ENCODE data around the gene ADD1. TPM values are rescaled to one million over a fixed set of nuclear protein-coding genes. Genes with fewer than 3 reads are reported as not detected.

The ADD1 gene
- total and polyA plus RNA-seq, 7 experiments from 2014 or later: 152 to 300 (median 260) TPM

GRCh38 chr4:2822461-2823300, 21.0 kb upstream of the ADD1 start:
- CTCF ChIA-PET: no interaction called here
- Mint-ChIP-seq H3K27me3 (no peaks in the 10 kb centered on the region), H3K4me1 (peaks cover 11 to 24% (median 18%) of the 10 kb centered on the region in 7 donors), H3K9me3 (peaks cover 0 to 3% (median 0%) of the 10 kb centered on the region in 11 donors), H3K4me3 (no peak overlapping the region), H3K36me3 (peaks cover 3 to 24% (median 12%) of the 10 kb centered on the region in 5 donors), H3K27ac (peak overlapping the region in 3 of 9 donors; percentile 8 to 42 (median 17))
- H3K36me3 ChIP-seq (ENCODE audit: control insufficient read depth in 2 of 3, insufficient read depth in 3 of 3, low read length in 3 of 3): peaks cover 4 to 61% (median 10%) of the 10 kb centered on the region in 3 experiments
- POLR2A ChIA-PET: interaction anchor here (1.1 kb wide), 1 partner anchor 11 kb away, joined by 3 read pairs; no protein-coding TSS in a partner anchor
- H3K4me3 ChIP-seq (ENCODE audit: low read length): no peak overlapping the region
- no peak for ATAC-seq
- intact Hi-C loops (cut with micrococcal nuclease): no loop called here
- no peaks in the 10 kb centered on the region for H3K27me3 ChIP-seq (ENCODE audit: control insufficient read depth in 2 of 2, insufficient read depth in 2 of 2, low read length in 2 of 2)
- peak overlapping the region; percentile 11 for H3K27ac ChIP-seq (ENCODE audit: low read depth, low read length)
- peaks cover 3 to 12% of the 10 kb centered on the region in 2 donors for H3K4me1 ChIP-seq (ENCODE audit: control insufficient read depth in 2 of 2, insufficient read depth in 2 of 2, low read length in 2 of 2)
- no peak for DNase-seq
- no peaks in the 10 kb centered on the region for H3K9me3 ChIP-seq (ENCODE audit: control insufficient read depth in 2 of 3, low read length in 3 of 3)

GRCh38 chr4:2823301-2823670, 20.4 kb upstream of the ADD1 start:
- Mint-ChIP-seq H3K9me3 (peaks cover 0 to 3% (median 0%) of the 10 kb centered on the region in 11 donors), H3K4me3 (no peak overlapping the region), H3K27ac (peak overlapping the region in 1 of 9 donors; percentile 42), H3K36me3 (peaks cover 3 to 24% (median 12%) of the 10 kb centered on the region in 5 donors), H3K27me3 (no peaks in the 10 kb centered on the region), H3K4me1 (peaks cover 11 to 24% (median 18%) of the 10 kb centered on the region in 7 donors)
- POLR2A ChIA-PET: interaction anchor here (1.1 kb wide), 1 partner anchor 11 kb away, joined by 3 read pairs; no protein-coding TSS in a partner anchor
- Histone ChIP-seq H3K4me1 (ENCODE audit: control insufficient read depth in 2 of 2, insufficient read depth in 2 of 2, low read length in 2 of 2) (peaks cover 0 to 11% of the 10 kb centered on the region in 2 donors), H3K27me3 (ENCODE audit: control insufficient read depth in 2 of 2, insufficient read depth in 2 of 2, low read length in 2 of 2) (no peaks in the 10 kb centered on the region), H3K9me3 (ENCODE audit: control insufficient read depth in 2 of 3, low read length in 3 of 3) (no peaks in the 10 kb centered on the region), H3K27ac (ENCODE audit: low read depth, low read length) (peak overlapping the region; percentile 11), H3K36me3 (ENCODE audit: control insufficient read depth in 2 of 3, insufficient read depth in 3 of 3, low read length in 3 of 3) (peaks cover 9 to 67% (median 10%) of the 10 kb centered on the region in 3 experiments), H3K4me3 (ENCODE audit: low read length) (no peak overlapping the region)
- ATAC-seq (no peak), DNase-seq (no peak)
- CTCF ChIA-PET: interaction anchor here (0.5 kb wide), 1 partner anchor 1002 kb away, joined by 3 read pairs; no protein-coding TSS in a partner anchor
- intact Hi-C loops (cut with micrococcal nuclease): no loop called here

GRCh38 chr4:2823671-2824328, 19.8 kb upstream of the ADD1 start:
- H3K27me3 ChIP-seq (ENCODE audit: control insufficient read depth in 2 of 2, insufficient read depth in 2 of 2, low read length in 2 of 2): no peaks in the 10 kb centered on the region
- no peaks in the 10 kb centered on the region for H3K27me3 Mint-ChIP-seq
- H3K4me1 Mint-ChIP-seq: peaks cover 11 to 24% (median 17%) of the 10 kb centered on the region in 7 donors
- POLR2A ChIA-PET: interaction anchor here (1.1 kb wide), 1 partner anchor 12 kb away, joined by 3 read pairs; no protein-coding TSS in a partner anchor
- peaks cover 0 to 10% of the 10 kb centered on the region in 2 donors for H3K4me1 ChIP-seq (ENCODE audit: control insufficient read depth in 2 of 2, insufficient read depth in 2 of 2, low read length in 2 of 2)
- H3K27ac Mint-ChIP-seq: no peak overlapping the region
- CTCF ChIA-PET: interaction anchor here (0.5 kb wide), 1 partner anchor 1003 kb away, joined by 3 read pairs; no protein-coding TSS in a partner anchor
- no peaks in the 10 kb centered on the region for H3K9me3 ChIP-seq (ENCODE audit: control insufficient read depth in 2 of 3, low read length in 3 of 3)
- H3K4me3 Mint-ChIP-seq: no peak overlapping the region
- intact Hi-C loops (cut with micrococcal nuclease): no loop called here
- DNase-seq (no peak), ATAC-seq (peak; percentile 37)
- no peak overlapping the region for H3K27ac ChIP-seq (ENCODE audit: low read depth, low read length)
- H3K36me3 Mint-ChIP-seq: peaks cover 4 to 29% (median 13%) of the 10 kb centered on the region in 5 donors
- no peak overlapping the region for H3K4me3 ChIP-seq (ENCODE audit: low read length)
- H3K9me3 Mint-ChIP-seq: peaks cover 0 to 3% (median 0%) of the 10 kb centered on the region in 11 donors
- H3K36me3 ChIP-seq (ENCODE audit: control insufficient read depth in 2 of 3, insufficient read depth in 3 of 3, low read length in 3 of 3): peaks cover 9 to 72% (median 10%) of the 10 kb centered on the region in 3 experiments

- ATAC-seq: no peak
- no peak overlapping the region for H3K27ac ChIP-seq (ENCODE audit: low read depth, low read length)
- intact Hi-C loops (cut with micrococcal nuclease): no loop called here
- CTCF ChIA-PET: no interaction called here
- H3K27ac Mint-ChIP-seq: no peak overlapping the region
- peaks cover 0 to 4% of the 10 kb centered on the region in 2 donors for H3K4me1 ChIP-seq (ENCODE audit: control insufficient read depth in 2 of 2, insufficient read depth in 2 of 2, low read length in 2 of 2)
- no peak overlapping the region for H3K4me3 ChIP-seq (ENCODE audit: low read length)
- no peak for DNase-seq
- H3K4me1 Mint-ChIP-seq: peaks cover 10 to 22% (median 12%) of the 10 kb centered on the region in 7 donors
- H3K4me3 Mint-ChIP-seq: no peak overlapping the region
- no peaks in the 10 kb centered on the region for H3K27me3 Mint-ChIP-seq
- no peaks in the 10 kb centered on the region for H3K9me3 ChIP-seq (ENCODE audit: control insufficient read depth in 2 of 3, low read length in 3 of 3)
- peaks cover 0 to 3% (median 0%) of the 10 kb centered on the region in 11 donors for H3K9me3 Mint-ChIP-seq
- H3K27me3 ChIP-seq (ENCODE audit: control insufficient read depth in 2 of 2, insufficient read depth in 2 of 2, low read length in 2 of 2): no peaks in the 10 kb centered on the region
- POLR2A ChIA-PET: no interaction called here
- peaks cover 7 to 30% (median 13%) of the 10 kb centered on the region in 5 donors for H3K36me3 Mint-ChIP-seq
- H3K36me3 ChIP-seq (ENCODE audit: control insufficient read depth in 2 of 3, insufficient read depth in 3 of 3, low read length in 3 of 3): peaks cover 9 to 78% (median 10%) of the 10 kb centered on the region in 3 experiments
Measured at GRCh38 chr4:2824329-2824835, 19.3 kb upstream of the ADD1 start.

- no peak for DNase-seq
- Mint-ChIP-seq H3K27me3 (no peaks in the 10 kb centered on the region), H3K27ac (peak overlapping the region in 2 of 9 donors; percentile 25 to 36), H3K4me3 (no peak overlapping the region), H3K9me3 (peaks cover 0 to 3% (median 0%) of the 10 kb centered on the region in 11 donors), H3K4me1 (peaks cover 4 to 18% (median 7%) of the 10 kb centered on the region in 7 donors), H3K36me3 (peaks cover 7 to 30% (median 13%) of the 10 kb centered on the region in 5 donors)
- no peak for ATAC-seq
- CTCF ChIA-PET: no interaction called here
- Histone ChIP-seq H3K27me3 (ENCODE audit: control insufficient read depth in 2 of 2, insufficient read depth in 2 of 2, low read length in 2 of 2) (no peaks in the 10 kb centered on the region), H3K27ac (ENCODE audit: low read depth, low read length) (no peak overlapping the region), H3K4me1 (ENCODE audit: control insufficient read depth in 2 of 2, insufficient read depth in 2 of 2, low read length in 2 of 2) (no peaks in the 10 kb centered on the region), H3K36me3 (ENCODE audit: control insufficient read depth in 2 of 3, insufficient read depth in 3 of 3, low read length in 3 of 3) (peaks cover 9 to 83% (median 10%) of the 10 kb centered on the region in 3 experiments), H3K9me3 (ENCODE audit: control insufficient read depth in 2 of 3, low read length in 3 of 3) (no peaks in the 10 kb centered on the region), H3K4me3 (ENCODE audit: low read length) (no peak overlapping the region)
- intact Hi-C loops (cut with micrococcal nuclease): no loop called here
- POLR2A ChIA-PET: no interaction called here
Measured at GRCh38 chr4:2824836-2825381, 18.7 kb upstream of the ADD1 start.

GRCh38 chr4:2825740-2826139, 17.9 kb upstream of the ADD1 start:
- peak overlapping the region in 1 of 9 donors; percentile 43 for H3K27ac Mint-ChIP-seq
- H3K36me3 Mint-ChIP-seq: peaks cover 7 to 30% (median 13%) of the 10 kb centered on the region in 5 donors
- intact Hi-C loops (cut with micrococcal nuclease): no loop called here
- DNase-seq: no peak
- peaks cover 0 to 3% (median 0%) of the 10 kb centered on the region in 11 donors for H3K9me3 Mint-ChIP-seq
- Histone ChIP-seq H3K9me3 (ENCODE audit: control insufficient read depth in 2 of 3, low read length in 3 of 3) (no peaks in the 10 kb centered on the region), H3K27me3 (ENCODE audit: control insufficient read depth in 2 of 2, insufficient read depth in 2 of 2, low read length in 2 of 2) (no peaks in the 10 kb centered on the region), H3K27ac (ENCODE audit: low read depth, low read length) (no peak overlapping the region), H3K4me1 (ENCODE audit: control insufficient read depth in 2 of 2, insufficient read depth in 2 of 2, low read length in 2 of 2) (no peaks in the 10 kb centered on the region), H3K36me3 (ENCODE audit: control insufficient read depth in 2 of 3, insufficient read depth in 3 of 3, low read length in 3 of 3) (peaks cover 9 to 87% (median 10%) of the 10 kb centered on the region in 3 experiments), H3K4me3 (ENCODE audit: low read length) (no peak overlapping the region)
- no peak for ATAC-seq
- no peaks in the 10 kb centered on the region for H3K27me3 Mint-ChIP-seq
- POLR2A ChIA-PET: no interaction called here
- CTCF ChIA-PET: no interaction called here
- H3K4me1 Mint-ChIP-seq: peaks cover 0 to 13% (median 0%) of the 10 kb centered on the region in 7 donors
- H3K4me3 Mint-ChIP-seq: no peak overlapping the region
